ENCODE results near the gene PCIF1. TPM values are rescaled to one million over a fixed set of nuclear protein-coding genes. Genes with fewer than 3 reads are reported as not detected.

PCIF1 gene
- total RNA-seq, 1 donor from 2014 or later = 42.1 TPM

GRCh38 chr20:45967551-45968080 is 33.1 kb downstream of the PCIF1 start:
- Mint-ChIP-seq H3K27me3 (ENCODE audit: unreplicated experiment) (no peaks in the 10 kb centered on the region), H3K9me3 (ENCODE audit: unreplicated experiment) (no peaks in the 10 kb centered on the region), H3K36me3 (ENCODE audit: unreplicated experiment) (peaks cover 19% of the 10 kb centered on the region), H3K4me1 (ENCODE audit: unreplicated experiment) (peaks cover 26% of the 10 kb centered on the region), H3K27ac (ENCODE audit: unreplicated experiment) (no peak overlapping the region), H3K4me3 (ENCODE audit: unreplicated experiment) (no peak overlapping the region)
- TF ChIP-seq, protein P1, sequence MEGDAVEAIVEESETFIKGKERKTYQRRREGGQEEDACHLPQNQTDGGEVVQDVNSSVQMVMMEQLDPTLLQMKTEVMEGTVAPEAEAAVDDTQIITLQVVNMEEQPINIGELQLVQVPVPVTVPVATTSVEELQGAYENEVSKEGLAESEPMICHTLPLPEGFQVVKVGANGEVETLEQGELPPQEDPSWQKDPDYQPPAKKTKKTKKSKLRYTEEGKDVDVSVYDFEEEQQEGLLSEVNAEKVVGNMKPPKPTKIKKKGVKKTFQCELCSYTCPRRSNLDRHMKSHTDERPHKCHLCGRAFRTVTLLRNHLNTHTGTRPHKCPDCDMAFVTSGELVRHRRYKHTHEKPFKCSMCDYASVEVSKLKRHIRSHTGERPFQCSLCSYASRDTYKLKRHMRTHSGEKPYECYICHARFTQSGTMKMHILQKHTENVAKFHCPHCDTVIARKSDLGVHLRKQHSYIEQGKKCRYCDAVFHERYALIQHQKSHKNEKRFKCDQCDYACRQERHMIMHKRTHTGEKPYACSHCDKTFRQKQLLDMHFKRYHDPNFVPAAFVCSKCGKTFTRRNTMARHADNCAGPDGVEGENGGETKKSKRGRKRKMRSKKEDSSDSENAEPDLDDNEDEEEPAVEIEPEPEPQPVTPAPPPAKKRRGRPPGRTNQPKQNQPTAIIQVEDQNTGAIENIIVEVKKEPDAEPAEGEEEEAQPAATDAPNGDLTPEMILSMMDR (IDR thresholded peaks at IDR 0.05) = no peak
- no peak for DNase-seq (ENCODE audit: extremely low spot score, unreplicated experiment)

- Mint-ChIP-seq H3K4me3 (ENCODE audit: unreplicated experiment) (no peak overlapping the region), H3K36me3 (ENCODE audit: unreplicated experiment) (peaks cover 17% of the 10 kb centered on the region), H3K4me1 (ENCODE audit: unreplicated experiment) (peaks cover 26% of the 10 kb centered on the region), H3K27ac (ENCODE audit: unreplicated experiment) (no peak overlapping the region), H3K27me3 (ENCODE audit: unreplicated experiment) (no peaks in the 10 kb centered on the region), H3K9me3 (ENCODE audit: unreplicated experiment) (no peaks in the 10 kb centered on the region)
- no peak for DNase-seq (ENCODE audit: extremely low spot score, unreplicated experiment)
- TF ChIP-seq, protein P1 (IDR thresholded peaks at IDR 0.05) = no peak
Observed at GRCh38 chr20:45968081-45968671, 33.7 kb downstream of the PCIF1 start.

GRCh38 chr20:45968801-45969711 is 34.6 kb downstream of the PCIF1 start:
- TF ChIP-seq, protein P1 (IDR thresholded peaks at IDR 0.05) = no peak
- H3K4me1 Mint-ChIP-seq (ENCODE audit: unreplicated experiment) = peaks cover 26% of the 10 kb centered on the region
- H3K4me3 Mint-ChIP-seq (ENCODE audit: unreplicated experiment) = peak overlapping the region; percentile 82
- no peak for DNase-seq (ENCODE audit: extremely low spot score, unreplicated experiment)
- no peaks in the 10 kb centered on the region for H3K27me3 Mint-ChIP-seq (ENCODE audit: unreplicated experiment)
- peaks cover 14% of the 10 kb centered on the region for H3K36me3 Mint-ChIP-seq (ENCODE audit: unreplicated experiment)
- H3K27ac Mint-ChIP-seq (ENCODE audit: unreplicated experiment) = peak overlapping the region; percentile 79
- H3K9me3 Mint-ChIP-seq (ENCODE audit: unreplicated experiment) = no peaks in the 10 kb centered on the region

GRCh38 chr20:45969712-45970634 is 35.5 kb downstream of the PCIF1 start:
- TF ChIP-seq, protein P1 (IDR thresholded peaks at IDR 0.05) = peak; percentile 70
- Mint-ChIP-seq H3K9me3 (ENCODE audit: unreplicated experiment) (no peaks in the 10 kb centered on the region), H3K27me3 (ENCODE audit: unreplicated experiment) (no peaks in the 10 kb centered on the region), H3K4me3 (ENCODE audit: unreplicated experiment) (peak overlapping the region; percentile 82), H3K36me3 (ENCODE audit: unreplicated experiment) (peaks cover 14% of the 10 kb centered on the region), H3K27ac (ENCODE audit: unreplicated experiment) (peak overlapping the region; percentile 79), H3K4me1 (ENCODE audit: unreplicated experiment) (peaks cover 26% of the 10 kb centered on the region)
- no peak for DNase-seq (ENCODE audit: extremely low spot score, unreplicated experiment)

All from osteocyte (in vitro differentiated cells).